OCI-LY3 (cell line): ENCODE data around the gene ELOA.
A peak's percentile ranks its signal among the peaks of the same experiment; 100 is the strongest.

Experiments used
- H2AFZ ChIP-seq: fragments of 200-600, 300-600 bp; shearing (Covaris generic); 2 replicates; pipeline ENCODE4 v1.6.0; 2014; ENCODE audit warnings: antibody characterized with exemption, low read depth, low read length
- H3K27ac ChIP-seq: fragments of 200-600, 300-600 bp; sonication (generic); 2 replicates; pipeline ENCODE4 v1.5.1; 2014; ENCODE audit warnings: mild to moderate bottlenecking, low read length, moderate library complexity, mixed read lengths
- H3K27me3 ChIP-seq: fragments of 200-600, 300-600 bp; sonication (generic); 2 replicates; pipeline ENCODE4 v1.6.1; 2014; ENCODE audit warnings: low read depth, low read length, mixed read lengths
- H3K36me3 ChIP-seq: fragments of 200-600, 300-600 bp; sonication (generic); replicated peaks from 2 replicates; pipeline ENCODE3; 2014; ENCODE audit warnings: low read depth, low read length, mixed read lengths
- H3K4me1 ChIP-seq: fragments of 300-600, 200-600 bp; sonication (generic); 2 replicates; pipeline ENCODE4 v1.6.1; 2014; ENCODE audit warnings: low read length, mixed read lengths
- H3K4me2 ChIP-seq: fragments of 200-600, 300-600 bp; sonication (generic); 2 replicates; pipeline ENCODE4 v1.6.1; 2014; ENCODE audit warnings: low read length, mixed read lengths
- H3K4me3 ChIP-seq: fragments of 300-600, 200-600 bp; sonication (generic); 2 replicates; pipeline ENCODE4 v1.5.1; 2014; ENCODE audit warnings: antibody characterized with exemption, mild to moderate bottlenecking, low read length, moderate library complexity
- H3K79me2 ChIP-seq: fragments of 300-600, 200-600 bp; shearing (Covaris generic); 2 replicates; pipeline ENCODE4 v1.6.1; 2014; ENCODE audit warnings: mild to moderate bottlenecking, low read length, mixed read lengths
- H3K9ac ChIP-seq: fragments of 300-600, 200-600 bp; shearing (Covaris generic); 2 replicates; pipeline ENCODE4 v1.6.0; 2014; ENCODE audit warnings: mild to moderate bottlenecking, low read length, moderate library complexity
- H3K9me3 ChIP-seq: fragments of 200-600, 300-600 bp; shearing (Covaris generic); 2 replicates; pipeline ENCODE4 v1.6.1; 2014; ENCODE audit warnings: low read length, mixed read lengths; ENCODE audit not compliant: insufficient read depth
- H4K20me1 ChIP-seq: fragments of 200-600, 300-600 bp; sonication (generic); 2 replicates; pipeline ENCODE4 v1.6.1; 2016; ENCODE audit warnings: low read length, mixed read lengths; ENCODE audit not compliant: insufficient read depth
- EZH2phosphoT487 ChIP-seq: fragments of 200-600 bp; shearing (Covaris generic); IDR thresholded peaks from 2 replicates; pipeline ENCODE4 v1.6.1; 2018; ENCODE audit warnings: antibody characterized with exemption, mixed run types, low read depth
- TF ChIP-seq, protein P1 (sequence below): fragments of 200-600, 300-600 bp; sonication (generic); IDR thresholded peaks from 2 replicates; pipeline ENCODE4 v1.5.1; 2014; ENCODE audit warnings: antibody characterized with exemption, low read length, low read depth

The ELOA gene

DNA sequence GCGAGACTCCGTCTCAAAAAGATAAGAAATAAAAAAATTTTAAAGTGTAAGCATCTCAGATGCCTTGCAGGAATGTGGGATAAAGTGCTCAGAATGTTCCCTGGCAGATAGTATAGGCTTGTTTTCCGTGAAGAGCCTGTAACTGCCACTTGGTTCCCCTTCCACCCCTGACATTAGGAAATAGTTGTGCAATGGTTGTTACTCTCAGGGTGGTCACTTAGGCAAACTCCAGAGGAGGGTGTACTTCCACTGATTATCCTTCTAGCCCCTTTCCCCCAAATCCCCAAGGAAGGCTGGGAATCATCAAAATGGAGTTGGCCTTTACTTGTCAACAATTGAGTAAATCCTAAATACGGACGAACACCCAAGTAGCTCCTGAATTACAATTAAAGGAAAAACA, 41.3 kb upstream of the ELOA start:
- no peak overlapping the region for H3K4me3 ChIP-seq
- no peaks in the 10 kb centered on the region for H3K4me1 ChIP-seq
- H3K4me2 ChIP-seq = no peak overlapping the region
- H3K9me3 ChIP-seq = no peaks in the 10 kb centered on the region
- no peak for TF ChIP-seq EZH2phosphoT487
- TF ChIP-seq, protein P1, sequence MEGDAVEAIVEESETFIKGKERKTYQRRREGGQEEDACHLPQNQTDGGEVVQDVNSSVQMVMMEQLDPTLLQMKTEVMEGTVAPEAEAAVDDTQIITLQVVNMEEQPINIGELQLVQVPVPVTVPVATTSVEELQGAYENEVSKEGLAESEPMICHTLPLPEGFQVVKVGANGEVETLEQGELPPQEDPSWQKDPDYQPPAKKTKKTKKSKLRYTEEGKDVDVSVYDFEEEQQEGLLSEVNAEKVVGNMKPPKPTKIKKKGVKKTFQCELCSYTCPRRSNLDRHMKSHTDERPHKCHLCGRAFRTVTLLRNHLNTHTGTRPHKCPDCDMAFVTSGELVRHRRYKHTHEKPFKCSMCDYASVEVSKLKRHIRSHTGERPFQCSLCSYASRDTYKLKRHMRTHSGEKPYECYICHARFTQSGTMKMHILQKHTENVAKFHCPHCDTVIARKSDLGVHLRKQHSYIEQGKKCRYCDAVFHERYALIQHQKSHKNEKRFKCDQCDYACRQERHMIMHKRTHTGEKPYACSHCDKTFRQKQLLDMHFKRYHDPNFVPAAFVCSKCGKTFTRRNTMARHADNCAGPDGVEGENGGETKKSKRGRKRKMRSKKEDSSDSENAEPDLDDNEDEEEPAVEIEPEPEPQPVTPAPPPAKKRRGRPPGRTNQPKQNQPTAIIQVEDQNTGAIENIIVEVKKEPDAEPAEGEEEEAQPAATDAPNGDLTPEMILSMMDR = no peak
- peaks cover 47% of the 10 kb centered on the region for H3K79me2 ChIP-seq
- no peak overlapping the region for H3K9ac ChIP-seq
- no peaks in the 10 kb centered on the region for H3K27me3 ChIP-seq
- H3K27ac ChIP-seq = no peak overlapping the region
- H4K20me1 ChIP-seq = peaks cover 42% of the 10 kb centered on the region
- no peak overlapping the region for H2AFZ ChIP-seq
- H3K36me3 ChIP-seq = peaks cover 31% of the 10 kb centered on the region

DNA sequence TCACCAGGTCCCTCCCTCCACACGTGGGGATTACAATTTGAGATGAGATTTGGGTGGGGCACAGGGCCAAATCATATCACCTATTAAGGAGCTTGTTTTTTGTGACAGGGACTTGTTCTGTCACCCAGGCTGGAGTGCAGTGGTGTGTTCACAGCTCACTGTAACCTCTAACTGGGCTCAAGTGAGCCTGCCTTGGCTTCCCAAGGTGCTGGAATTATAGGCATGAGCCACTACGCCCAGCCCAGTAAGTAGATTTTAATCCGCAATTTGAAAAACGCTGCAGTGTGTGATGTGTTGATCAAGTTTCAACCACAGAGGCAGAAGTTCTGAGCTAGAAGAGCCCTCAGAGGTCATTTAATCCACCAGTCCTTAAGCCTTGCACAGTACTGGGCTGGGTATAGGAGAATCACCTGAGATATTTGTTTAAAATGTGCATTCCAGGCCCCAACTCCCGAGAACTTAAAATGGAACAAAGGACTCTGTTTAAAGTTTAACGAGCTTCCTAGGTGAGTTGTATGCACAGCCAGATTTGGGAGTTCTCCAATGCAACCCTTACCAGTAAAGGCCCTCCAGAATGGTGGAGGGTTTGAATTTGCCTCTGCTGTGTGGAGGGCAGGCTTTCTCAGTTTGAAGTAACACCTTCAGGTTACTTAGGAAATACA, 38.3 kb upstream of the ELOA start:
- Histone ChIP-seq H3K4me1 (no peaks in the 10 kb centered on the region), H2AFZ (no peak overlapping the region), H3K9ac (no peak overlapping the region), H3K79me2 (peaks cover 17% of the 10 kb centered on the region), H3K27me3 (no peaks in the 10 kb centered on the region), H3K4me3 (no peak overlapping the region), H3K27ac (no peak overlapping the region), H3K9me3 (no peaks in the 10 kb centered on the region), H4K20me1 (peaks cover 14% of the 10 kb centered on the region), H3K36me3 (peaks cover 7% of the 10 kb centered on the region), H3K4me2 (no peak overlapping the region)
- no peak for TF ChIP-seq EZH2phosphoT487
- TF ChIP-seq, protein P1 = no peak

DNA sequence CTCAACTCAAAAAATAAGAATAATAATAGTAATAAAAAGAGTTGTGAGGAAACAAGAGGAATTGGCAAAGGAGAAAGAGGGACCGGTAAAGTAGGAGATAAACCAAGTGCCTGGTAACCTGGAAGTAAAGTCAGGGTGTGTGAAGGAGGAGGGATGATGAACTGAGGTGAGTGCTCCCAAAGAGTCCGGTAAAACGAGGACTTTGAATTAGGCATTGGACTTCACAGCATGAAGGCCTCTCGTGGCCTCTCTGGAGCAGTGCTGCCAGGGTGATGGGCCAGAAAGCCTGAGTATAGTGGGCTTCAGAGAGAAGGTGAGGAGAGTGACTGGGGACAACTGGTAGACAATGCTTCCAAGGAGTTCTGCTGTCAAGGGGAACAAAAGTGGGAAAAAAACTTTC, 34.0 kb upstream of the ELOA start:
- H3K27ac ChIP-seq = no peak overlapping the region
- no peak overlapping the region for H3K4me3 ChIP-seq
- H2AFZ ChIP-seq = no peak overlapping the region
- no peaks in the 10 kb centered on the region for H4K20me1 ChIP-seq
- no peak overlapping the region for H3K9ac ChIP-seq
- H3K4me1 ChIP-seq = no peaks in the 10 kb centered on the region
- TF ChIP-seq, protein P1 = no peak
- no peak for TF ChIP-seq EZH2phosphoT487
- H3K79me2 ChIP-seq = peaks cover 10% of the 10 kb centered on the region; the same call in 1 of the 2 replicates
- H3K27me3 ChIP-seq = no peaks in the 10 kb centered on the region
- peaks cover 3% of the 10 kb centered on the region for H3K36me3 ChIP-seq
- no peaks in the 10 kb centered on the region for H3K9me3 ChIP-seq
- no peak overlapping the region for H3K4me2 ChIP-seq

DNA sequence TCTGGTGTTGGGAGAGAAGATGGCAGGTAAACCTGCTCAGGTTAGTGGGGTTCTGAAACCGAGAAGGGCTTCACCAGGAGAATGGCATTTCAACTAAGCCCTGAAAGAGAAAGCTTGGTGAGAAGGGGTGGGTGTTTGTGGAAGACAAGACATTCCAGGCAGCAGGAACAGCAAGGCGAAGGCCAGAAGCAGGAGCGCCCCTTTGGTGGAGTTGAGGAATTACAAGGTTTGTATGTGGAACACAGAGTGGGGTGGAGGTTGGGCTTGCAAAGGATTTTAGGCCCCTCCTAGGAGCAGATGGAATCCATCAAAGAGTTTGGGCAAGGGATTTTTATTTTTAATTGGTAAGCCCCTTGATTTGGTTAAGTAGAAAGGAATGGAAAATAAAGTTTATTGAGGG, 24.8 kb upstream of the ELOA start:
- Histone ChIP-seq H4K20me1 (no peaks in the 10 kb centered on the region), H2AFZ (no peak overlapping the region), H3K4me1 (peaks cover 53% of the 10 kb centered on the region), H3K36me3 (no peaks in the 10 kb centered on the region), H3K4me3 (peak overlapping the region; percentile 37; the same call in 1 of the 2 replicates), H3K27ac (peak overlapping the region; percentile 100), H3K4me2 (peak overlapping the region; percentile 100), H3K27me3 (no peaks in the 10 kb centered on the region), H3K9ac (peak overlapping the region; percentile 99; the same call in 1 of the 2 replicates), H3K9me3 (no peaks in the 10 kb centered on the region), H3K79me2 (peaks cover 27% of the 10 kb centered on the region)
- TF ChIP-seq EZH2phosphoT487 = no peak
- TF ChIP-seq, protein P1 = peak; percentile 43
